DND-41 (cell line): ENCODE data around the gene GLMP.

Source experiments
- ATAC-seq: fragments of 200-7000 bp; cut with Tn5 transposase; 3 replicates; pipeline ENCODE4 v1.9.1; 2021; ENCODE audit warnings: low read depth; ENCODE audit not compliant: insufficient read depth
- DNase-seq: peaks from one replicate; pipeline ENCODE4 v3.0.0-alpha.2; 2020
- H2AFZ ChIP-seq: 2 replicates; pipeline ENCODE4 v1.6.0; 2012; ENCODE audit warnings: low read depth, low read length
- H3K27ac ChIP-seq: 2 replicates; pipeline ENCODE4 v1.5.1; 2012; ENCODE audit warnings: low read length, inconsistent platforms
- H3K27me3 ChIP-seq: fragments of 200-600 bp; sonication (generic); 2 replicates; pipeline ENCODE4 v1.6.0; 2012; ENCODE audit warnings: low read length, mild to moderate bottlenecking, inconsistent platforms; ENCODE audit not compliant: insufficient read depth, poor library complexity
- H3K36me3 ChIP-seq: 2 replicates; pipeline ENCODE4 v1.5.1; 2012; ENCODE audit warnings: low read length, inconsistent platforms; ENCODE audit not compliant: insufficient read depth
- H3K4me1 ChIP-seq: 2 replicates; pipeline ENCODE4 v1.5.1; 2012; ENCODE audit warnings: mild to moderate bottlenecking, low read length; ENCODE audit not compliant: insufficient read depth
- H3K4me2 ChIP-seq: 2 replicates; pipeline ENCODE4 v1.6.0; 2012; ENCODE audit warnings: mild to moderate bottlenecking, moderate library complexity, low read length, inconsistent platforms; ENCODE audit not compliant: insufficient read depth
- H3K4me3 ChIP-seq, 2 experiments: fragments of 200-600 bp in 1 of 2; shearing (Covaris generic) in 1 of 2; 2 replicates each; pipeline ENCODE4 v1.5.1; 2012 to 2016; ENCODE audit warnings: inconsistent platforms in 2 of 2, low read length in 2 of 2, mild to moderate bottlenecking in 2 of 2, low read depth in 1 of 2, moderate library complexity in 1 of 2
- H3K79me2 ChIP-seq: 2 replicates; pipeline ENCODE4 v1.6.0; 2012; ENCODE audit warnings: low read length, inconsistent platforms; ENCODE audit not compliant: insufficient read depth
- H3K9ac ChIP-seq: 2 replicates; pipeline ENCODE4 v1.6.0; 2012; ENCODE audit warnings: low read depth, mild to moderate bottlenecking, inconsistent platforms, low read length, moderate library complexity
- H3K9me3 ChIP-seq: 2 replicates; pipeline ENCODE4 v1.5.1; 2012; ENCODE audit warnings: low read length, moderate library complexity, mild to moderate bottlenecking, inconsistent platforms; ENCODE audit not compliant: insufficient read depth, severe bottlenecking
- H4K20me1 ChIP-seq: 2 replicates; pipeline ENCODE4 v1.6.0; 2012; ENCODE audit warnings: low read length; ENCODE audit not compliant: insufficient read depth
- EZH2 ChIP-seq: IDR thresholded peaks from 3 replicates; pipeline ENCODE4 v1.6.1; 2012; ENCODE audit warnings: borderline replicate concordance, low read depth, mild to moderate bottlenecking, moderate library complexity, low read length, inconsistent platforms; ENCODE audit not compliant: severe bottlenecking
- TF ChIP-seq, protein P1 (sequence below): IDR thresholded peaks from 2 replicates; pipeline ENCODE4 v1.5.1; 2012; ENCODE audit warnings: borderline replicate concordance, low read length, moderate library complexity, mild to moderate bottlenecking; ENCODE audit not compliant: poor library complexity, severe bottlenecking; ENCODE audit errors: extremely low read depth

Gene GLMP

DNA sequence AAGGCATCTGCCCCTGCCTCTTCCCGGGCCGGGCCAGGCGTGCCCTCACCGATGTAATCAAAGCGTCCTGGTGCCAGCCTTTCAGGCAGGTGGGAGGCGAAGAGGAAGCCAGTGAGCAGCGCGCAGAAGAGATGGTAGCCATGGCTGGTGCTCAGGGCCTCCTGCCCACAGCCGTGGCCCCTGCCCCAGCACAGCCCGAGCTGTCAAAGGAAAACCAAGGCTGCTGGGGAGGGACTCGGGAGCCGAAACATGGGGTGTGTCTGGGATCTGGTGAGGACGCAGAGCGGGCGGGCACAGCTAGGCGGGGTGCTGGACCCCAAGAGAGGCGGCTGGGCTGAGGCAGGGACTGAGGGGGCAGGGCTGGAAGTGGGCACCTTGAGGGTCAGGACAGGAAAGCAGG, 50.8 kb downstream of the GLMP start:
- Histone ChIP-seq H3K27me3 (no peaks in the 10 kb centered on the region), H3K36me3 (peaks cover 17% of the 10 kb centered on the region), H3K4me3 (no peak overlapping the region), H2AFZ (no peak overlapping the region), H3K27ac (no peak overlapping the region), H3K9ac (no peak overlapping the region), H3K4me1 (no peaks in the 10 kb centered on the region), H3K9me3 (no peaks in the 10 kb centered on the region), H3K4me2 (no peak overlapping the region), H3K79me2 (no peaks in the 10 kb centered on the region), H4K20me1 (peaks cover 11% of the 10 kb centered on the region; the same call in 1 of the 2 replicates)
- no peak for DNase-seq
- ATAC-seq = no peak
- no peak for TF ChIP-seq EZH2
- TF ChIP-seq, protein P1, sequence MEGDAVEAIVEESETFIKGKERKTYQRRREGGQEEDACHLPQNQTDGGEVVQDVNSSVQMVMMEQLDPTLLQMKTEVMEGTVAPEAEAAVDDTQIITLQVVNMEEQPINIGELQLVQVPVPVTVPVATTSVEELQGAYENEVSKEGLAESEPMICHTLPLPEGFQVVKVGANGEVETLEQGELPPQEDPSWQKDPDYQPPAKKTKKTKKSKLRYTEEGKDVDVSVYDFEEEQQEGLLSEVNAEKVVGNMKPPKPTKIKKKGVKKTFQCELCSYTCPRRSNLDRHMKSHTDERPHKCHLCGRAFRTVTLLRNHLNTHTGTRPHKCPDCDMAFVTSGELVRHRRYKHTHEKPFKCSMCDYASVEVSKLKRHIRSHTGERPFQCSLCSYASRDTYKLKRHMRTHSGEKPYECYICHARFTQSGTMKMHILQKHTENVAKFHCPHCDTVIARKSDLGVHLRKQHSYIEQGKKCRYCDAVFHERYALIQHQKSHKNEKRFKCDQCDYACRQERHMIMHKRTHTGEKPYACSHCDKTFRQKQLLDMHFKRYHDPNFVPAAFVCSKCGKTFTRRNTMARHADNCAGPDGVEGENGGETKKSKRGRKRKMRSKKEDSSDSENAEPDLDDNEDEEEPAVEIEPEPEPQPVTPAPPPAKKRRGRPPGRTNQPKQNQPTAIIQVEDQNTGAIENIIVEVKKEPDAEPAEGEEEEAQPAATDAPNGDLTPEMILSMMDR = no peak

DNA sequence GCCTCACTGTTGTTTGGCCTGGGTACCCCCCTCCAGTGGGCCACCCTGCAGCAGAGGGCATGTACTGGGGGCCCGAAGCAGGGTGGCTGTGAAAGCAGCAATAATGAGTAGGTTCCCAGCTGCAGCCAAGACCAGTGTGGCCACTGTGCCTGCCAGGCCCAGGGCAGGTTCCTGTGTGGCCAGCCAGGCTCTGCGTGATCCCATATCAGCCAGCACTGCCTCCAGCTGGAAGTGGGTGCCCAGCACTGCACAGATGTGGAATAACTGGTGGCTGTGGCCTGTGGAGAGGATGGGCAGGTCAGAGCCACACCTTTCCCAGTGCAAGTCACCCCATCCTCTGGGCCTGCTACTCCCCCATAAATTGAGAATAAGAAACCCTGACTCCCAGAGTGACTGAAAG, 51.4 kb downstream of the GLMP start:
- H3K27ac ChIP-seq = no peak overlapping the region
- H3K9ac ChIP-seq = no peak overlapping the region
- H3K4me1 ChIP-seq = no peaks in the 10 kb centered on the region
- H3K9me3 ChIP-seq = no peaks in the 10 kb centered on the region
- no peak for ATAC-seq
- H3K79me2 ChIP-seq = no peaks in the 10 kb centered on the region
- no peak overlapping the region for H3K4me3 ChIP-seq
- no peak for TF ChIP-seq EZH2
- TF ChIP-seq, protein P1 = no peak
- H2AFZ ChIP-seq = no peak overlapping the region
- H3K4me2 ChIP-seq = no peak overlapping the region
- peaks cover 7% of the 10 kb centered on the region; the same call in 1 of the 2 replicates for H4K20me1 ChIP-seq
- H3K36me3 ChIP-seq = peaks cover 17% of the 10 kb centered on the region; the same call in 1 of the 2 replicates
- DNase-seq = no peak
- no peaks in the 10 kb centered on the region for H3K27me3 ChIP-seq

DNA sequence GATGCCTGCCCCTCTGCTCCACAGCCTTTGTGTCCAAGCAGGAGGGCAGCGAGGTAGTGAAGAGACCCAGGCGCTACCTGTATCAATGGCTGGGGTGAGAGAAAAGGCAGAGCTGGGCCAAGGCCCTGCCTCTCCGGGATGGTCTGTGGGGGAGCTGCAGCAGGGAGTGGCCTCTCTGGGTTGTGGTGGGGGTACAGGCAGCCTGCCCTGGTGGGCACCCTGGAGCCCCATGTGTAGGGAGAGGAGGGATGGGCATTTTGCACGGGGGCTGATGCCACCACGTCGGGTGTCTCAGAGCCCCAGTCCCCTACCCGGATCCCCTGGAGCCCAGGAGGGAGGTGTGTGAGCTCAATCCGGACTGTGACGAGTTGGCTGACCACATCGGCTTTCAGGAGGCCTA, 52.7 kb downstream of the GLMP start:
- H3K27me3 ChIP-seq = no peaks in the 10 kb centered on the region
- no peaks in the 10 kb centered on the region for H3K9me3 ChIP-seq
- H3K36me3 ChIP-seq = peaks cover 27% of the 10 kb centered on the region; the same call in 1 of the 2 replicates
- H3K27ac ChIP-seq = no peak overlapping the region
- 0 out of 2 replicates have a peak, but pooled peaks cover 7% of the 10 kb centered on the region for H4K20me1 ChIP-seq
- ATAC-seq (no peak), DNase-seq (no peak)
- no peak overlapping the region for H3K9ac ChIP-seq
- H3K4me2 ChIP-seq = no peak overlapping the region
- no peaks in the 10 kb centered on the region for H3K4me1 ChIP-seq
- H3K4me3 ChIP-seq = no peak overlapping the region
- no peak overlapping the region for H2AFZ ChIP-seq
- TF ChIP-seq EZH2 = no peak
- TF ChIP-seq, protein P1 = no peak
- no peaks in the 10 kb centered on the region for H3K79me2 ChIP-seq
